Superior temporal gyrus (tissue), 1 donor: ENCODE results near the gene GPR135.

ENCODE experiments used
- DNase-seq: peaks from one replicate; pipeline ENCODE4 v3.0.0-alpha.2; 2016; ENCODE audit errors: extremely low spot score

The GPR135 gene

DNA sequence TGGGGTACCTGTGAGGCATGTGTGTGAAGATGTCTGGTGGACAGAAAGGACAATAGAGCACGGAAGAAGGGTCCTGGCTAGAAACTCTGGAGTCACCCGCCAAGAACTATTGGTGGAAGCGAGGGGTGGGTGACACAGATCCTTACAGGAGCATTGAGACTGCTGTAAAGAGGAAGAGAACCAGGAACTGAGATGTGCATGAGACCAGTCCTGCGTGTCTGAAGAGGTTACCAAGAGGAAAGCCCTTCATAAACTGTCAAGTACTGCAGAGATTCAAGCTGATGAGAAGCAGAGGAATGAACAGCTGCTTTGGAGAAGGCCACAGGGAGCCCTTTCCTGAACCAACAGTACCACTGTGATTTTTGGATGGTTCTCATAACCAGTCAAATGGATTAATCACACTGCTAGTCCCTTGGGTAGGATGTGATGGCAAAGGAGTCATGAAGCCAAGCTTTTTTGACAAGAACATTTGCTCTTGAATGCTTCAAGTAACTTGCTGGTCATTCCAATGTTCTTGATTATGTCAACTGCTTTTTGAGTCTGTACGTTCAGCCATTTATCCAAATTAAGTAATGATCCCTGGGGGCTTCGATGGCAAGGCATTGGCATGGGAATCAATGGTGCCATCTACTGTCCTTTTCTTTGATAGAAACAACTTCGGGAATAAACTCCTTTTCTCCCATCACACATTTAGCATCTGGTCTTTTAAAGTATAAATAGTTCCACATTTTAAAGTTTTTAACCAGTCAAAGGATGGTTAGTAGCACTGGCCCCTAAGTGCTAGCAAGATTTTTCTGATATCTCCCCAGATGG, 42.9 kb downstream of the GPR135 start:
- no peak for DNase-seq

- no peak for DNase-seq
Measured at GRCh38 chr14:59419303-59419702, 45.9 kb downstream of the GPR135 start.

GRCh38 chr14:59417311-59417710, 47.9 kb downstream of the GPR135 start:
- DNase-seq, result no peak

GRCh38 chr14:59415836-59416602, 49.2 kb downstream of the GPR135 start:
- no peak for DNase-seq
